GM21515 (cell line): ENCODE measurements around the gene EML1.

Experiments
- ATAC-seq: cut with Tn5 transposase; IDR thresholded peaks from one replicate; pipeline ENCODE4 v1.9.1; 2021; ENCODE audit not compliant: unreplicated experiment

The EML1 gene

DNA sequence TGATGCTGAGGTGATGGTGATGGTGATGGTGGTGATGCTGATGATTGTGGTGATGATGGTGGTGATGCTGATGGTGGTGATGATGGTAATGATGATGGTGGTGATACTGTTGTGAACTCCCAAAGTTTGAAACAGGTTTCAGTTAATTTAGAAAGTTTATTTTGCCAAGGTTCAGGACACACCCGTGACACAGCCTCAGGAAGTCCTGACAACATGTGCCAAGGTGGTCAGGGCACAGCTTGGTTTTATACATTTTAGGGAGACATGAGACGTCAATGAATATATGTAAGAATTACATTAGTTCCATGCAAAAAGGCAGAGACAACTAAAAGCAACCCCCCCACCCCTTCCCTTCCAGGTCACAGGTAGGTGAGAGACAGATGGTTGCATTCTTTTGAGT is 159.2 kb downstream of the EML1 start:
- ATAC-seq: no peak

DNA sequence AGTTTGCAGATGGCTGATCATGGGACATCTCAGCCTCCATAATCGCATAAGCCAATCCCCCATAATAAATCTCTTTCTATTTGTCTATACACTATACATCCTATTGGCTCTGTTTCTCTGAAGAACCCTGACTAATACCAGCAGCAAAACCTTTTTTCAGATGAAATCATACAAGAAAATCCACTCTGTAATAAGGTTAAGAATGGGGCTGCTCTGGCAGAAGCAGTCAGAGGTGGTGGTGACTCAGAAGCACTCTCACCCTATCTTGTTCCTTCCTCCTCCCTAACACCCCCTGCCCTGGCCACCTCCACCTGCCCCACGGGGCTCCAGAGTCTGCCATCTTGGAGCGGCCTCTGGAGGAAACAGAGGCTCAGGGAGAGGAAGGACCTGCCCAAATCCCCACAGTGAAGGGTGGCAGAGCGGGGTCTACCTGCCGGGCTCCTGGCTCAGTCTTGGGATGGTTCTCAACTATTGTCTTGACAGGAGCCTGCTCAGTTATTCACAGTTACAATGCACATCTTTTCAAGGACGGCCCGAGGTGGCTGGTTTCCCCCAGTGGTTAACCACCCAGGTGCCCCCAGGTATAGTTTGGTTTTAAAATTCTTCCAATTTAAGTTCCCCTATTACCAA is 162.7 kb downstream of the EML1 start:
- ATAC-seq: no peak

DNA sequence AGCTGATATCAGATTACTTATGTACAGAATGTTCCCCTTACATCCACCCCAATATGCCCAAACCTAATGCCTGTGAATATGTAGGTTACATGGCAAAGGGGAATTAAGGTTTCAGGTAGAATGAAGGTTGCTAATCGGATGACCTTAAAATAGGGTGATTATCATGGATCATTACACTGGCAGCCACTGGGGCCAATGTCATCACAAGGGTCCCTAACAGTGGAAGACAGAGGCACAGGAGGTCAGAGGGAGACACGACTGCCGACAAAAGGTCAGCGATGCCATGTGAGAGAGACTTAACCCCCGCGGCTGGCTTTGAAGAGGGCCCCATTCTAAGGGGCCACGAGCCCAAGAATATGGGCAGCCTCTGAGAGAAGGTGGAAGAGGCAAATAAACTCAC is 165.2 kb downstream of the EML1 start:
- ATAC-seq: no peak

DNA sequence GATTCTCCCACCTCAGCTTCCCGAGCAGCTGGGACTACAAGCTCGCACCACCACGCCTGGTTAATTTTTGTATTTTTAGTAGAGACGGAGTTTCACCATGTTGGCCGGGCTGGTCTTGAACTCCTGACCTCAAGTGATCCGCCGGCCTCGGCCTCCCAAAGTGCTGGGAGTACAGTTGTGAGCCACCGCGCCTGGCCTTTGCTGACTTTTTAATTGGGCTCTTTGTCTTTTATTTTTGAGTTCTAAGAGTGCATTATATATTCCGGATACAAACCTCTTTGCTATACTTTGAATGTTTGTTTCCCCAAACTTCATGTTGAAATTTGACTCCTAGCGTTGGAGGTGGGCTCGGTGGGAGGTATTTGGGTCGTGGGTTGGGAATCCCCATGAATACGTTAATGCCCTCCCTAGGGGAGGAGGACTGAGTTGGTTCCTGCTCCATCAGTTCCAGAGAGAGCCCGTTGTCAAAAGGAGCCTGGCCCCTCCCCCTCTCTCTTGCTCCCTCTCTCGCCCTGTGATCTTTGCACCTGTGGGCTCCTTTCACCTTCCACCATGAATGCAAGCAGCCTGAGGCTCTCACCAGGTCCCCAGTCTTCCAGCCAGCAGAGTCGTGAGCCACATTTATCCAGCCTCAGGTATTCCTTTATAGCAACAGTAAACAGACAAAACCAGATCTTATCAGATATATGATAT is 168.8 kb downstream of the EML1 start:
- ATAC-seq: no peak

DNA sequence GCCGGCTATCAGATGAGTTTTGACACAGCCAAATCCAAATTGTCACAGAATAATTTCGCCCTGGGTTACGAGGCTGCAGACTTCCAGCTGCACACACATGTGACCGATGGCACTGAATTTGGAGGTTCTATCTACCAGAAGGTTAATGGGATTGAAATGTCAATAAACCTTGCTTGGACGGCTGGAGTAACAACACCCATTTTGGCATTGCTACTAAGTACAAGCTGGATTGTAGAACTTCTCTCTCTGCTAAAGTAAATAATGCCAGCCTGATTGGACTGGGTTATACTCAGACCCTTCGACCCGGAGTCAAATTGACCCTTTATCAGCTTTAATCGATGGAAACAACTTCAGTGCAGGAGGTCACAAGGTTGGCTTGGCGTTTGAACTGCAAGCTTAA is 171.8 kb downstream of the EML1 start:
- ATAC-seq: no peak

DNA sequence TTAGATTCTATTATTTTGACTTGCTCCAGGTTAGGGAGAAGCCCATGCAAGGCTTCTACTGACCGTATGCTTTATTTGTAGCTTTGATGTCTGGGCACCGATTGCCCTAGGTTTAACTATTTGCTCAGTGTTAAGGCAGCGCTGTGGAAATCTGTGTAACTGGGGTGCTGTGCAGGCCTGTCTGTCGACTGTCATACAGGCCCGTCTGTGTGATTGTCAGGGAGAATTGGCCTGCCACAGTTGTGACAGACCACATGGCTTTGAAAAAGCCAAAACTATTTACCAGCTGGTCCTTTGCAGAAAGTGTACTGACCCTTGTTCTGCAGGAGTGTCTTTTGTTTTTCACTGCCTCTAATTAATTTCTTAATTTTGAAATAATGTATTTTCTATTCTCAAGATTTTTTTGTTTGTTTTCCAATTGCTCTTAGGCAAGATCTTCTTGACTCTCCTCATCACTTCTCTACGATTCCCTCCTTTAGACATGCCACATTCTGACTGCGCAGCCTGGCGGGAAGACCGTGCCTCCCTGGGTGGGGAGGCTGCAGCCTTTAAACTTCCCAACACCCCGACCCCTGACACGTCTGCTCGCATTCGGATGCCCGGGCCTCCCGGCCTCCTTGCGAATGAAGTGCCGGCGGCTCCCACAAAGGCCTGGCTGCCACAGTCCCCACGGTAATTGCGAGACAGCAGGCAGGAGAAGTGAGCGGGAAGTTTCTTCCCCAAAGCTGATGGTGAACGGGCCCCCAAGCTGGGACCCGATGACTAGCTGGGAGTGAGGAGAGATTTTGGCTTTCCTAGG is 173.0 kb downstream of the EML1 start:
- no peak for ATAC-seq

DNA sequence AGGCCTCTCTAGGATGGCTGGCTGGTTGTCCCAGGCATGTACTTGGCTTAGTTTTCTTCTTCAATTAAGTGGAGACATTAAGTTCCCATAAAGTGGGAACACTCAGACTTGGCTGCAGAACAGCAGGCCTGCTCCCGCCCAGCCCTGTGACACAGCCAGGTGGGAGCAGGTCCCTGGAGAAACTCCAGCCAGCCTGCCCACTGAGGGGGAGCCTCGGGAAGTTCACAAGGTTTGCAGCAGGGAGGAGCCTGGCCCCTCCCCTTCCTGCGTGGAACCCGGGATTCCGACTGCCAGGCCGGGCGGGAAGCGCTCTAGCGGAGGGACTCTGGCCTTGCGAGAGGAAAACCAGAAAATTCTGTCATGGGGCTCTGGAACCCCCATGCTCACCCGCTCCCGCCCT is 173.7 kb downstream of the EML1 start:
- ATAC-seq: no peak

DNA sequence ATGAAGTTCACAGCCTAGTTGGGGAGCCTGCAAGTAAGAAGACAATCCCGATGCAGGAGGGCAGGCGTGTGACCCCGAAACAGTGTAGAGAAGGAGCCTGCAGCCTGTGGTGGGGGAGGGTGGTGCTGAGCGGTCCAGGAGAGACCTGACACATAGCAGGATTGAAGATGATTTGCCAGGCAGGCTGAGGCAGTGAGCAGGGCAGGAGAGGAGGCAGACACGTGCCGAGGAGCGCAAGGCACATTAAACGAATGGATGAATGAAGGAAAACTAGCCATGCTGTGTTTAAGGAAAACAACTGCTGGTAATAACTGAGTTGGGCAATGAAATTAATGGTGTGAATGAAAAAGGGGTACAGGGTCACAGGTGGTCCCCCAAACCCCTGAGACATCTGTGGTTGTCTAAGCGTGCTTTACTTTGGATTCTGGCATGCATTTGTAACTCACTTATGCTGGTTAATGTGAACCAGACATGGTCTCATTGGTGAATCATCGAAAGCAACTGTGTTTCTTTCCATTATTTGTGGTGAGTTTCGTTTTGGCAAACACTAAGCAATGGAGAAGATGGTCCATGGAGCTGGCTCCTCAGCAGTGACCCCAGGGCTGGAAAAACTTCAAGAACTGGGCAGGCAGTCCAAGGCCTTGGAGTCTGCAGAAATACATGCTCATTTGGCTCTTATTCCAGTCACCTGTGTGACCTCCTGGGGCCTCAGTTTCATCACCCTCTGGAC is 175.1 kb downstream of the EML1 start:
- no peak for ATAC-seq

DNA sequence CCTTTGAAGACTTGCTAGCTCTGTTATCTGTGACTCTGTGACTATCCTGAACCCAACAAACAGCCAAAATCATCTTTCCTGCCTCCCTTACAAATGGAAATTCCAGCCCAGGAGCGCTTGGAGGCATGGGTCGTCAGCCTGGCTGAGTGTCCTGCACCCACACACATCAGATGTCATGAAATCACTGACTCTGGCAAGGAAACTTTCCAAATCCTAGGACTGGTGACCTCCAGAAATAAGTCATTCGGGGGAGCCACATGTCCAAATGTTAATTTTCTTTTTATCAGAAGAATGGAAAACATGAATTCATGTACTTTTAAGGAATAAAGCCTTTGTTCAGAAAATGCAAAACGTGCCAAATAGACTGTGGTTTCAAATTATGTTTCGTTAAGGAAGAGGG is 175.7 kb downstream of the EML1 start:
- ATAC-seq: no peak

DNA sequence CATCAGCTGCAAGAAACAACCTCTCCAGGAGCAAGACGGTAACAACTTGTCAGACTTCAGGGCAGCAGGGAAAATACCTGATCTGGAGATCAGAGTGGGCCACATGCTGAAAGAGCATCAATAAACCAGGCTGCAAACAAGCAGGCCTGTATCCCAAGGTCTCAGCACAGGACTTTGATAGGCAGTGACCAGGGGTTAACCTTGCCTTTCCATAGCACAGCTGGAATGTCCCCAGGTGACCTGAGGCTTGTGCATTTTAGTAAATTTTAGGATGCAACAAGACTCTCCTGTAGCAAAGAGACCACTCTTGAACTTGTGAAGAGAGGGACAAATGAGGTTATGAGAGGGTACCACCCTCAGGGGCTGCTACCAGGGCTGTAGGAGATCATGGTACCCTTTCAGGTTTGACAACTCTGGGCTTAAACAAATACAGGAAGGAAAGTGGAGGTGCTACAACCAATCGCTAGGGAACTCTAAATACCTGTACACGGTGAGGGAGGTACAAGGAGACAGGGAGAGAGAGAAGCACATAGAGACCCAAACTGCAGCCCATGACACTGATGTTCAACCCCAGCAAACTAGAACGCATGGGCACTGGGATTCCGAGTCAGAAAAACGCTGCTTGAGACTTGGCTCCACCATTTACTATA is 176.6 kb downstream of the EML1 start:
- no peak for ATAC-seq

DNA sequence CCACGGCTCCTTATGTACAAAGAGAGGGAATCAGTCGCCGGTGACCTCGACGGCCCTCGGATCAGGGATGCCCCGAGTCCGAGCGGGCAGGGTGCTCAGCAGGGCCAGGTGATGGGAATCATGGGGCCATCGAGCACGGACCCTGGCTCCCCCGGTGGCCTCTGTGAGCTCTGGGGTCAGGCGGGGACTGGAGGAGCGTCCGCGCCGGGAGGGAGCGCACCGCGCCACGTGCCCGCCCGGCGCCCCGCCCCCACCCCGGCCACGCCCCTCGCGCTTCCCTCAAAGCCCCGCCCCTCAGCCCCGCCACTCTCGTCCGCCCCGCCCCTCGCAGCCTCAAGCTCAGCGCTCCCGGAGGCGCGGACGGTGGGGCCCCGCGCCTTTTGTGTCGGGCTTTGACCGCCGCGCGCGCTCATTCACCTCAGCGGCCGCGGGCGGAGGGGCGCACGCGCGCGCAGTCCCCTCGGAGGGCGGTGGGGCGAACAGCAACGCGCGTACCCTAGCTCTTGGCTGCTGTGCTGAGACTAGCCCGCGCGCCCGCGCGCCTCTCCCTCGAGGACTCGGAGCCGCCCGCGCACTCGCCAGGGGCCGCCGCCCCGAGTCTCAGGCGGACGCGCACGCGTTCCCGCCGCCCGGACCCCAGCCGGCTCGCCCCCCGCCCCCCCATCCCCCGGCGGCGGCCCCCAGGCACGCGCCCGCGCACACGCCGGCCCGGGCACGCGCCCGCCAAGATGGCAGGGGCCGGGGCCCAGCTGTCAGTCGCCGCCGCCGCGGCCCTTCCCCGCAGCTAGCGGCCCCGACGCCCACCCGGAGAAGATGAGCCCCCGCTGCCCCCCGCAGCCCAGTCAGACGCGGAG is 178.1 kb downstream of the EML1 start:
- ATAC-seq: no peak

DNA sequence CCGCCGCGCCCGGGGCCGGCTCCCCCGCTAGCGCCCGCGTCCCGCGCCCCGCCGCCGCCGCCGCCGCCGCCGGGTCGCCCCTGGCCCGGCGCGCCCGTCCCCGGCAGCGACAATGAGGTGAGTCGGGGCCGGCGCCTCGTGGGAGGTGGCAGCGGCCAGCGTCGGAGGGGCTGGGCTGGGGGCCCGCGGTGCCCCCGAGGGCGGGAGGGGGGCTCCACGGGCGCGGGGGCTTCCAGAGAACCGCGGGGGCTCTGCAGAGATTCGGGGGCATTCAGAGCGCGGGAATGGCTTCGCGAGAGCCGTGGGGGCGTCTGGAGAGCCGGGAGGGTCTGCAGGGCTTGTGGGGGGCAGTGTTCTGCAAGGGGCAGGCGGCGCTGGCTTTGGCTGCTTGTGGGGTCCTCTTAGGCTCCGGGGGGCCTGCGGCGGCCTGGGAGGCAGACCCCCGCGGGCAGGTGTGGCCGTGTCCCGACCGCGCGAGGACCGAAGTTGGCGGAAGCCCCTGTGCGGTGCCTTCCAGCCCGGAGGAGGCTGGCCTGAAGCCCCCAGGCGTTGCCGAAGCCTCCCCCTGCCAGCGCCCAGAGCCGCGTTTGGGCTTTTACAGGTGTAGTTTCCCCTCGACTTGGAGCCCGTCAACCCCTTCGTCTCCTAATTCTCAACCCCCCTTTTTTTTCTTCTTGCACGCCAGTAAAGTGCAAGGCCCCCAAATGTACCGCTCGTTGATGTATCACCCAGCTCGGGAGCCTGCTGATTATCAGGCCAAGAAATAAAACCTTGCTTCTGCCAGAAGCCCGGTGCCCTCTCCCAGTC is 178.9 kb downstream of the EML1 start:
- ATAC-seq: no peak

DNA sequence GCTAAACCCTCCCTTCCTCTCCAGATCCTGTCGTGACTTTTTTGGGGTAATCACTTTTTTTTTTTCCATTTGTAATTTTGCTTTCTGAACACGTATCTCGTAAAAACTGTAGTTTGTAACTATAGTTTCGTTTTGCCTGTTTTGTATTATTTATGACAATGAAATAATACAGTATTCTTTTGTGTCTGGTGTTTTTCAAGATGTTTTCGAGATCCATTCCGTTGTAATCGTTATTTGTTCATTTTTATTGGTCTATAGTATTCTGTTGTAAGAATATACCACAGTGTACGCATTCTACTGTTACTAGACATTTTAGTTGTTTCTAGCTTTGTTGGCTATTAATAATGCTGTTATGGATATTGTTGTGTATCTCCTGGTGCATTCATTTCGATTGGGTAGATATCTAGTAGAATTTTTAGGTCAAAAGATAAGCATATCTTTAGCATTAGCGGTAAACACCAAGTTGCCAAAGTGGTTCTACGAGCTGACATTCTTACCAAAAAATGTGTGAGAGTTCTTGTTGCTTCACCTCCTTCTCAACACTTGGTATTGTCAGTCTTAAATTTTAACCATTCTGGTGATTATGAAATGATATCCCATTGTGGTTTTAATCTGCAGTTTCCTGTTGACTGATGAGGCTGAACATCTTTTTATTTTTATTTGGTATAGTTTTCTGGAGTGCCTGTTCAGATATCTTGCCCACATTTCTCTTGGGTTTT is 179.7 kb downstream of the EML1 start:
- no peak for ATAC-seq

DNA sequence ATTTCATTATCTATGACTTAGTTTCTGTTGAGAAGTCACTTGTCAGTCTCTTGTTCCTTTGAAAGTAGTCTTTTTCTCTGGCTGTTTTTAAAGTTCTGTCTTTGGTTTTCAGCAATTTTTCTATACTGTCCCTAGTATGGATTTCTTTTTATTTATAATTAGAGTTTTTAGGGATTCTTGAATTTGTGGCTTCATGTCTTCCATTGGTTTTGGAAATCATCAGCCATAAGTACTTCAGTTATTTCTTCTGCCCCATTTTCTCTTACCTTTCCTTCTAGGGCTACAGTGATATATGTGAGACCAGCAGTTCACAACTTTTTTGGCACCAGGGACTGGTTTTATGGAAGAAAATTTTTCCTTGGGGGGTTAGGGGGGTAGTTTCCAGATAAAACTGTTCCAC is 182.0 kb downstream of the EML1 start:
- no peak for ATAC-seq

DNA sequence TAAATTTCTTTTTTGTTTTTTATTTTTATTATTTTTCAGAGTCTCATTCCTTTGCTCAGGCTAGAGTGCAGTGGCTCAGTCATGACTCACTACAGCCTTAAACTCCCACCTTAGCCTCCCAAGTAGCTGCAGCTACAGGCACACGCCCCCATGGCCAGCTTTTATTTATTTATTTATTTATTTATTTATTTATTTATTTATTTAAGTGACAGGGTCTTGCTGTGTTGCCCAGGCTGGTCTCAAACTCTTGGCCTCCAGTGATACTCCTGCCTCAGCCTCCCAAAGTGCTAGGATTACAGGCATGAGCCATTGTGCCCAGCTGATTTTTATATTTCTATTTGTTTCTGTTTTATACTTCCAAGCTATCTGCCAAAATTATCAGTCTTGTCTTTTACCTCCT is 182.8 kb downstream of the EML1 start:
- ATAC-seq: no peak

DNA sequence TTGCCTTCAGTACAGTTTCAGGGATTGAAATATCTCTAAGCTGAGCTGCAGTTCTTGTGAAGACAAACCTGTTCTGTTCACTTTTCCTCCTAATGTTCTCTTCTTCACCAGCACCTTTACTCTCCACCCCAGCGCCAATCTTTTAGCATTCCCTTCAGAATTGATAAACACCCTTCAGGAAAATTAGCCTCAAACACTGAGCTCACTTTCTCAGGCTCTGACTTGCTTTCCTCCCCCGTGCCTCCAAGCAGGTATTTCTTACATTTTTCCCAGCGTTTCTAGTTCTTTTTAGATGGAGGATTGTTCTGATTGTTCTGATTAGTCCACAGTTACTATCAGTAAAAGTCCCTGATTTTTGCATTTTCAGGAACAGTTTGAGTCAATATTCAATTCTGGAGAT is 183.5 kb downstream of the EML1 start:
- no peak for ATAC-seq

DNA sequence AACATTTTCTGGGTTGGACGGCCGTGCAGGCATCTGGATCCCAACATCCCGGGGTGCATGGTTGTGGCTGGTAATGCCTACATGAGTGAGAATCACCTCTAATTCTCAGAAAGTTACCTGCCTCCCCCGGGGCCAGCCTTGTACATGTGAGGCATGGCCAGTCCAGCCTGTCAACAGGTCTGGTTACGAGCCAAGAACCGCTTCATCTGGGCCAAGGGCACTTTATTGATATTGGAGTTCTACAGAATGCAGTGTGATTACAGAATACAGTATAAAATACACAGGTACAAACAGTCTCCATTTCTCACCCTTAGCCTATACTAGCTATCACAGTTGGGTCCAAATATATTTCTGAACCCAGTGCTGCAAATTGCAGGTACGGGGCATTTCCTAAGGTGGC is 187.1 kb downstream of the EML1 start:
- no peak for ATAC-seq

DNA sequence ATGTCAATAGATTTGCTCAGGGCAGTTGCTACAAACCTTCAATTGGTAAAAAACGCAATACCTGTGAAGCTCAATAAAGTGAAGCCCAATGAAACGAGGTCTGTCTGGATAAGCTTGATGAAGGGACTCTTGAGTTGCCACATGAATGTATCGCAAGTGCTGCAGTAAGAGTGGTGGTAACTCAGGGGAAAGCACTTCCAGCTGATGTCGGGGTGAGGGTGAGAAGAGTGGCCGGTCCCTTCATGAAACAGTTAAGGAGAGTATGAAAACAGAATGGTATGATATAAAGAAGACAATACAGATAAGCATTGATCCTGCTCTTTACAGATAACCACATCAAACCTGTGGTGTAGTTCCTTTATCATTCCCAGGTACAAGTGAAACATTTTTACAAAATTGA is 188.6 kb downstream of the EML1 start:
- ATAC-seq: no peak
